Endometrial microvascular endothelial cells (primary cell): ENCODE measurements around the gene PPP3R2. TPM values are rescaled to one million over a fixed set of nuclear protein-coding genes. Genes with fewer than 3 reads are reported as not detected.

Experiments used
- in situ Hi-C: cut with HindIII; loops from 2 replicates; pipeline ENCODE4 v1.10.0; 2017; ENCODE audit warnings: low sequenced_read_pairs, low pct_unique_long_range_greater_than_20kb; ENCODE audit errors: inconsistent ontology term
- total RNA-seq: library from RNA; depleted of rRNA; stranded (reverse); fragments of >200 nt; gene quantifications from one replicate; pipeline ENCODE4 v1.2.3, GENCODE V29; 2015; ENCODE audit errors: inconsistent ontology term

The PPP3R2 gene, protein sequence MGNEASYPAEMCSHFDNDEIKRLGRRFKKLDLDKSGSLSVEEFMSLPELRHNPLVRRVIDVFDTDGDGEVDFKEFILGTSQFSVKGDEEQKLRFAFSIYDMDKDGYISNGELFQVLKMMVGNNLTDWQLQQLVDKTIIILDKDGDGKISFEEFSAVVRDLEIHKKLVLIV
- total RNA-seq = not detected

DNA sequence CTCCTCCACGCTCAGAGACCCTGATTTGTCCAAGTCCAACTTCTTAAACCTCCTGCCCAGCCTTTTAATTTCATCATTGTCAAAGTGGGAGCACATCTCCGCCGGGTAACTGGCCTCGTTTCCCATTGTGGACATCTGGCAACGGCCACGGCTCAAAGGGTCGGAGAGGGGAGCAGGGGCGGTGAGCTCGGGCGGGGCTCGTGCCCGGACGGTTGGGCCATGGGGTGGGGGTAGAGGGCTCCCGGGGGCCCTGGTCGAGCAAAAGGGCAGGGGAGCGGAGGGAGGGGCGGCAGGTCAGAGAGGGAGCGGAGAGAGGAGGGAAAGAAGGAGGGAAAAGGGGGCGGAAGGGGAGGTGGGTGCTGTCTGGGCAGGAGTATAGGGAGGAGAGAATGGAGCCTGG lies at the start of gene PPP3R2:
TSS of gene PPP3R2 (minus strand) at position 174 of the 400 bp plus-strand sequence. CDS start at position 126, 48 bp downstream.
- in situ Hi-C loops = no loop called here

DNA sequence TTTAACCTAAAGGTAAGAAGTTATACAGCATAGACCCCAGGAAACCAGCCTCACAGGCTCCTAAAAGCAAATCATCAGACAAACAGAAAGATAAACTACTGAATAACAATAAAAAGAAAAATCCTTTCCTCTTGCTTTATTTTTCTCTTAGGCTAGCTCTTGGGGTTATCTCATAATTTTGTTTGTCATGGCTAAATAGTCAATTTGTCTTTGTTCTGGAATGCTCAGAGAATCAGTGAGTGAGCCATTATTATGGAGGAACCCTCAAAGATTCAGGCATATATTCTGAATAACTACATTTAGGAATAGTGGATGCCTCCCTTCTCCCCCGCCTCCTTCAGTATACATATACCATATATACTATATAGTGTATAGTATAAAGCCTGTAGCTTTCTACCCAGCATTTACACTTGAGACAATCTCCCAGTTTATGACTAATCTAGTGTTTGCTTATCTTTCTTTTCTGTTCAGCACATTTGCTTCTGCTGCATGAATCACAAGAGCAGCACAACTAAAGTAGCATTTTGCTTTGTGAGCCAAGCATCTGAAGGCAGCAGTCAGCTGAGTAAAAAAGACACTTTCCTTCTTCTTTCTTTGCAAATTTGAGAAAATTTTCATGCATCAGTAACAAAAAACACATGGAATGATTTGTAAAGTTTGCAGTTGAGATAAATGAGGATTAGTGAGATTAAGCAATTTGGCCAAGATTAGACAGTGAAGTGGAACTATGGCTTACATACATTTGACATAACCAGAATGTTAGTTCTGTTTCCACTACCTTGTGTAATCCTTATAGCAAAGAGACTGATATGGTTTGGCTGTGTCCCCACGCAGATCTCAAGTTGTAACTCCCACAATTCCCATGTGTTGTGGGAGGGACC lies 45.3 kb upstream of the PPP3R2 start:
- in situ Hi-C loops = no loop called here

DNA sequence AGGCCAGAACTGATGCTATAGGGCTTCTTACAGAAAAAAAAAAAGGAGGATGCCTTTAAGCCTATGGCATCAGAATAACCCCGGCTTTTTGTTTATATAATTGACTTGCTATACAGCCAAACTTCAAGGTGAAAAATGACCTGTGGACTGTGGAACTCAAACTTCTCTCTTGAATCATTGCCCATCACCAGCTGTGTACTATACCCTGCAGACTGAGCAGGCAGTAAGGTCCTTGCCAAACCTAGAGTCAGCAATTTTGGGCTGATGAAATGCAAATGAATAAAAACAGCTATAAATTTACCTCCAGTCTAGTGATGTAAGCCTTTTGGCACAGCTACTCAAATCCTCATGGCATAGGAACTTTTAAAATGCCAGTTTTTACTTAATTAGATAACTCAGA lies 44.5 kb upstream of the PPP3R2 start:
- in situ Hi-C loops = no loop called here

DNA sequence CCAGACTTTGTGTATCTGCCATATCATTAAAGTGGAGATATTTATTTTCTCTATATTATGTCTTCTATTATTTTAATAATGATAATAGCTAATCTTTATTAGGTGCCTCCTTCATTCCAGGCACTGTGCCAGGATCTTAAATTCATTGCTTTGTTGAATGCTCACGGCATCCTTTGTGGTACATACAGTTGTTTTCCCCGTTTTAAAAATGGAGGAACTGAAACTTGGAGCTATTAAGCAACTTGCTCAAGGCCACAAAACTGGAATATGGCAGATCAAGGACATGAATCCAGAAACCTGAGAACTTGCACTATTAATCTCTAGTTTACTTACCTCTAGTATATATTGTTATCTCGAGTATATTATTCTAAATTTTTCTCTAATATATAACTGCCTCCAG lies 41.5 kb upstream of the PPP3R2 start:
- in situ Hi-C loops = no loop called here

DNA sequence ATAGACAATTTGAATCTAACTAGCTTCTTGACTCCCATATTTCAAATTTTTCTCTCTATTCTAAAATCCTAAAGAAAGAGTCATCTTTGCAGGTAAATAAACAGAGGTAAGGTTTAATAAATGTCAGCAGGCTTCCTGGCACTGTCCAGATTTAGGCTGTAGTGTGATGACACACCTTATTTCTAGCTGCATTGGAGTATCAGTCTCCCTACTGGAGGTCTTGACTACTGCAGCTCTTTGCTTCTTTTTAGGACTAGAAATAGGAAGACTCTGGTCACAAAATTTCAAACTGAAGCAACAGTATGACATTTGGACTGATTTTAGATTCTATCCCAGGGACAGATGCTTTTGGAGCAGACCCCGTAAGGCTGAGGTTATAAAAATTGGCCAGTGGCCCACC lies 40.7 kb upstream of the PPP3R2 start:
- in situ Hi-C loops = no loop called here

DNA sequence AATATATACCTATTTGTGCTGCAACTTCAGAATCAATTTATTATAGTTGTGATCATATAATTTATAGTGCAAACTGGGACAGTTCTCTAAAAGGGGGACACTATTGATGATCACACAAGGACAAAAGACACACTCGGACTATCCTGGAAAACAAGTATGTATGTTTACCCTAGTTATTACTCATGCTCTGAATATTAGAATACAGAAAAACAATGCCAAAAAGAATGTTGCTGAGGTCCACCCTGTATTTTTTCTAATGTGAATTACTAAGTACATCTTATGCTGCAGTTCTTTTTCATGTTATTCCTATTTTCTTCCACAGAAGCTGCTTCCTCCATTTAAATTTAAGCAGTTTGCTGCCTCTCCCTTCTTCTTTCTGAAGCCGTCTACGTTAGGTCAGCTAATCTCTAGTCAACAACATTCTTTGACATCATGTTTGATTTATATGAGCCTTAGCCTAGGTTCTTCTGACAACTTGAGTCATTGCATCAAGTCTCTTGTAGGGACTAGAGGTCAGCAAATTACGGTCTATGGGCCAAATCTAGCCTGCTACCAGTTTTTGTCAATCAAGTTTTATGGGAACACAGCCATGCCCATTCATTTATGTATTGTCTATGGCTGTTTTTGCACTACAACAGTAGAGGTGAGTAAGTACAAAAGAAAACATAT lies 40.1 kb upstream of the PPP3R2 start:
- in situ Hi-C loops = no loop called here

DNA sequence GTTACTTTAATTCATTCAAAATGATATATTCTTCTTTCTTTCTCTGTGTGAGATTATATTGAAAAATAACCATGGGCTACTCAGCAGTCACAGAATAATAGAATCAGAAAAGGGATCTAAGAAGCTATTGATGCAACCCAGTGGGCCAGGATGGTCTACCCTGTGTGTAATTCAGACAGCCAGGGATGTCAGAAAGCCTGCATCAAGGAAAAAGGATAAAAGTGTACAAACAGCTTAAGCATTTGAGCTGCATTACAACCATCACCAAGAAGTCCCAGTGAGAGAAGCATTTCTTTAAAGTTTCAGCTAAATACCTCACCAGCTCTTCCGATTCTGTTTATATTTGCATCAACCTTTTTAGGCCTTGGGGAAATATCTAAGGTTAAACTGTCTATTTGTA lies 37.8 kb upstream of the PPP3R2 start:
- in situ Hi-C loops = no loop called here

DNA sequence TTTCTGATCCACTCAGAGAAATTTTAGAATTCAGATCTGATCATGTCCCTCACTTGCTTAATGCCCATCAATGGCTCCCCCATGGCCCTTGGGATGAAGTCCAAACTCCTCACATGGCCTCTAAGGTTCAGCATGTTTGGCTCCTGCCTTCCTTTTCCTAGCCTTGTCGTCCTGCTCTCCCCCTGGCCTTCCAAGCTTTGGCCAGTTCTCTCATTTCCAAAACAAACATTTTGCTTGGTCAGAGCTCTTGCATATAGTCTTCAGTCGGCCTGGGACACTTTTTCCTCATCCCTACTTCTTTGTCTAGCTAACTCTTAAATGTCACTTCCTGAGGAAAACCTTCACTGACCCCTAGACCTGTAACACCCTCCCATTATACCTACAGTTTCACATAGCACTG lies 37.1 kb upstream of the PPP3R2 start:
- in situ Hi-C loops = no loop called here

DNA sequence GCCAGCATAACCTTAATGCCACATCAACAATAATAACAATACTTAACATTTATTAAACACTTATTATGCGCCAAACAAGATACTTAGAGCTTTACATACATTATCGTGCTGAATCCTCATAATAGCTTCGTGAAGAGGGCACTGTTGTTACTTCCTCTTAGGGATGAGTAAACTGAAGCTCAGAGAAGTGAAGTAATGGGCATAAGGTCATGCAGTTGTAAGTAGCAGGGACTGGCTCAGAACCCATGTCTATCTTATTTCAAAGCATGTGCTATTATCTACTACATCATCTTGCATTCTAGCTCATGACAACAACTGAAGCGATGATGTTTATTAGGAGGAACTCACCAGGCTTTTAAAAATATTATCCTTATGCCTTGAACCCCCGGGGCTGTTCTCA lies 34.9 kb upstream of the PPP3R2 start:
- in situ Hi-C loops = no loop called here

DNA sequence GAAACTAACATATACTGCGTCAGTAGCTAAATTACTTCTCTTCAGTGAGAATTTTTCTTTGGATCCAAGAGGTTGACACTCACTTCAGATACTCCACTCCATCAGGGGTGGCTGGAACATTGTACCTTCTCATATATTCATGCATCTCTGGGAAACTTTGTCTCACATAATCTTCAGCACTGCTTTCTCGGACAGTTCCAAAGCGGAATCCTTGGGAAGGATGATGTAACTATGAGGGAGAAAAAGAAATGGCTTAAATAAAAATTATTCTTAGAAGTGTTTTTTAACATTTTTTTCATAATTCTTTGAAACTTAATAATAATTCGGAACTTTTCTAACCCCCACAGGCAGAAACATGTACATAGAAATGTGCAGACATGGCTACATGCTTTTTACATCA lies 33.4 kb upstream of the PPP3R2 start:
- in situ Hi-C loops = no loop called here

DNA sequence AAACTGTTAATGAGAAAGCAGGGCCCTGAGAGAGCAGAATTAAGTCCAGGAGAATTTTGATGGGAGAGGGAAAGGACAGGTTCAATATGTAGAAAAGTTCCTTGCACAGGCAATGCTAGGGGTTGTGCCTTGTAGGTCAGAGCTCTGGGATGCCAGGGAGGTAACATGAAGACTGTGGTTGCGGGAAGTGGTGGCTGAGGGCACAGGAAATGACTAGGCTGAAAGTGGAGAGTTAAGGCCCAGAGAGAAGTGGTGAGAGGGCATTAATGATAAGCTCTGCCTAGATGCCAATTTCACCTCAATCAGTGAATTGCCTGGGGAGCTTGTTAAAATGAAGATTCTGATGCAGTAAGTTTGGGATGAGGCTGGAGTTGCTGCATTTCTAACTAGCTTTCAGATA lies 31.5 kb upstream of the PPP3R2 start:
- in situ Hi-C loops = no loop called here

DNA sequence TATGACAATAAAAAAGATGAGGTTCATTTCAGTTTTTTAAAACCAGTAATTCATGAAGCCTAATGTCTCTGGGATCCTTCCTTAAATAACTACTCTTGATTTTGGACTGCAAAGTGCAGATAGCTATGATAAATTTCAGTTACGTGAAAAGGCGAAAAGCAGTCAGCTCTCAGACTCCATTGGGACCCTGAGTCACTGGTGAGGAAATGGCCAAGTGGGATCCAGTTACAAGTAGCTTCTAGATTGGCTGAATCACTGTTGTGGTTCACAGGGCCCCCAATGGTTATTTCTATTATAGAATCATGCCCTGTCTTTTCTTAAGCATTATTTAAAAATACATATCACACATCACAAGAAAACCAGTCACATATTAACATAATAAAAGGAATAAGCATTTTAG lies 31.1 kb upstream of the PPP3R2 start:
- in situ Hi-C loops = no loop called here

DNA sequence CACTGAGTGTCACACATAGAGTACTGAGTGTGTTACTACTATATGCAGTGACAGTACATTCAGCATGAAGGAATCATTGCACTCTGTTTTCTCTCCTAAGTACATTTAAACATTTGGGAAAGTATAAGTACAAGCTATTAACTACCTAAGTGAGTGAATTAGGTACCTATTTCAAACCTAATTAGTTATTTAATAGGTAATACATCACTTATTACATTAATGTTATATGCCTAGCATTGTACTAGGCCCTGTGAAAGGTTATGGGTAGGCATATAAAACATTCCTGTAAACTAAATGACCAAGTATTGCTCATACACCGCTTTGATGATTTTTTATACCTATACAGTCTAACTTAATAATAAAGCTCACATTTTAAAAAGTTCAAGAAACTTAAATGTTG lies 25.7 kb upstream of the PPP3R2 start:
- in situ Hi-C loops = no loop called here

DNA sequence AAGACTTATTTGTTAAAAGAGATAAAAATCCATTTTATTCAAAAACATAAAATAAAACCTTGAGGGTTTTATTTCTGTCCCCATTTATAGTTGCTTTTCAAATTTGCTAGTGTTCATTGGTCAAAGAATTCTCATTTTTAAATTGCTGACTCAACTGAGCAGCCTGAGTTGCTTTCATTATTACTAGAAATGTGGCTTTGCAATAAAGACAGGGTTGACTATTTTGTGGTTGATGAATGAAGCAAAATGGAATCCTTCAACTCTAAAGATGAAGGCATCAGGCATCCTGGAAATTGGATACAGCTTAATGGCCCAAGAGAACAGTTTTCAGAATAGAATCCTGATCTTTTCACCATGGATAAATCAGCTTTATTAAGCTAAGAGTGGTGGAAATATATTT lies 23.9 kb upstream of the PPP3R2 start:
- in situ Hi-C loops = no loop called here

DNA sequence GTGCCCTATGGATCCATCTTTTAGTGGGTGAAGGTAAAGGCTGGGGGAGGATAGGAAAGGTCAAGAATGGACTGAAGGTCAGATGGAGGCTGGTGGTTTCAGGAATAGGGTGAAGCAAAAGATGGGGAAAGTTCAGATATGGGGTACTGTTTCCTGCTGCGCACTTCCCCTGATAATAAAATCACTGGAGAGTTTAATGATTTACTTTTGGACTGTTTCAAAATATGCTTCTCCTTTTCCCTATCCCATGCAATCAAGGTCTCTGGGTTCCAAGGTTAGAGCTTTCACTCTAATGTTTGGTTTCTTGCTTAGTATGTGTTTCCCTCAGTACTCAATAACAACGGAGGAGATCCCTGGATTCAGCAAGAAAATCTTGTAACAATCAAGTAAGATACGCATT lies 10.8 kb upstream of the PPP3R2 start:
- in situ Hi-C loops = no loop called here

DNA sequence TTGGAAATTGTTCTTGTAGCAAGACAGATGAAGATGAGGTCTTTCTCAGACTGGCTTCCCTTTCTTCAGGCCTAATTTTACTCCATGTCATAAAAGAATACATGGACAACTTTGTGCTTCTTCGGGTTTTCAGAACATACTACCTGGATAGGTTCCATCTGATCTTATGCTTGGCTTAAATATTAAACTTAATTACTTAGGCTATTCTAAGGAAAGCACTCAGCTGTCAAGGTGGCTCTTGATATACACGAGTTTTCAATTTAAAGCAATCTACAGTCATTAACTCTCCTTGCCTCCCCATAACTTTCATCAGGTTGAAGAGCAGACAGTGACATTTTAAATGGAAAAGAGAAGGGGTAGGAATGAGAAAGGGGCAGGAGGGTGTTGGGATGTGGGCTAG lies 9.5 kb upstream of the PPP3R2 start:
- in situ Hi-C loops = no loop called here

DNA sequence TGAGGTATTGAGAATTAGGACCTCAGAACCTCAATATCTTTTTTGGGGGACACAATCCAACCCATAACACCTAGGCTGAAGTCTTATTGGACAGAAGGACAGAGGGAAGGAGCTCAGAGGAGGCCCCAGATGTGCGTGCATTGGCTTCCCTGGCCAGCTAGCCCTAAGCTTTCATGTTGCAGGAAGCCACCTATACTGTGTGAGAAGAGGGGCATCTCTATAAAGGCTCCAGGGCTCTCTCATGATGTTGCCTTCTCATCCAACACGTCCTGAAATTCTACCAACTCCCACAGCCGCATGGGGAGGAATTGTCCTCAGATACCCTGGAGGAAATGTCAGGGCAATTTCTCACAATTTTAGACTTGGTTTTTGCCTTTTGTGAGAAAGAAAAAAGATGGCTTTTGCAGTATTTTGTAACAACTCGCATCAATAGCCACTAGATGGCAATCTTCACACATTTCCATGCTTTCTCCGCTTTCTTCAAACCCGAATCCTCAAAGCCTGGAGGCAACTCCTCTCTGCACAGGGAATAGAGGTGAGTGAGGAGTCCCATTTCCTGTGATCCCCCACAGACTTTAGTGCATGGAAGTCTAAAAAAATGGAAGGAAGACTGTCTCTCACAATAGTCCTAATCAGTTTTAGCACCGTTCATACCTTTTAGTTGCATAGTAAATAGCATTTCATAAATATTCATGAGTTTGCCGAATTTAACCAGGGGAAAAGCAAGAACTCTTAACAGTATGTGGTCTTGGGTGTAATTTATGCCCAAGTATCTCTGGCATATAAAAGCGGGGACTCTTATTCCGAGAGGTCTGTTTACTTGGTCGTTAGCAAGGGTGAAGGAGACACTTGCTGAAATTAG lies 7.4 kb upstream of the PPP3R2 start:
- in situ Hi-C loops = no loop called here

DNA sequence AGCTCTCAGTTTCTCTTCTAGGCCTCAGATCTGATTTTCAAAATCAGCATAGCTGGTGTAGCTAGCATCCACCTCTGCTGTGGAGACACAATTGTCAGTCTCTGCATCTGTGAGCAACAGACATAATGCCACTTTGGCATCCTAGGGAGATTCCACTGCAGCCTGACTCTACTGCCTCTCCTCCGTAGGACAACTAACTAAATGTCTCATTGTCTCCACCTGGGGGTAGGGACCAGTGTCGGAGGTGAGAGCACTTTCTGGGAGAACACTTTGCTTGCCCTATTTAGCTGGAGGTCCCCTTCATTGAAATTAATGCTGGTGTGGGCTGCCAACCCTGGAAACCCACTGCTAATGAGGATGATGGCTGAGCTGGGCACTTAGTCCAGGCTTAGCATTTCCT lies 1.4 kb downstream of the PPP3R2 start:
- in situ Hi-C loops = no loop called here

DNA sequence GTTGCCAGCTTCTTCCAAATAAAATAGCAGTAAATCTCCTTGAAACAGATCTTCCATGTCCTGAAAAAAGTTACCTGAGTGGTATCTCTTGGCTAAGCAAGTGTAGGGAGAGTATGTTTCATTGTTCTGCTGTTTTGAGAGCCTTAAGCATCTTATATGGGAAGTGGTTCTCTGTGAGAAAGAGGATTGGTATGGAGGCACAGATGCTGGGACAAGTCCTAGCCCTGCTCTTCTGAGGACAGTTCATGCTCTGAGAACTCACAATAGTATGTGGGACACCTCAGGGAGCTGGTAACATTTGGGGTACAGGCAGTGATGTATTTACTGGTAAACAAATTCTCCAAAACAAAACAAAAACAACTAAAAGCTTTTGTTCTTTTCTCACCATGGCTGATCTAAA lies 2.0 kb downstream of the PPP3R2 start:
- in situ Hi-C loops = no loop called here
